NCI-H524 (cell line): ENCODE measurements around the gene C9.
"Not testable (repeated sequence)": the region's sequence is repeated elsewhere in the genome, so short reads cannot be mapped to it uniquely, and the experiment has no call there.

ENCODE experiments used
- DNase-seq, 2 experiments: peaks; one replicate each; lab custom pipeline; 2025; lab: John Stamatoyannopoulos, UW

Gene C9

DNA sequence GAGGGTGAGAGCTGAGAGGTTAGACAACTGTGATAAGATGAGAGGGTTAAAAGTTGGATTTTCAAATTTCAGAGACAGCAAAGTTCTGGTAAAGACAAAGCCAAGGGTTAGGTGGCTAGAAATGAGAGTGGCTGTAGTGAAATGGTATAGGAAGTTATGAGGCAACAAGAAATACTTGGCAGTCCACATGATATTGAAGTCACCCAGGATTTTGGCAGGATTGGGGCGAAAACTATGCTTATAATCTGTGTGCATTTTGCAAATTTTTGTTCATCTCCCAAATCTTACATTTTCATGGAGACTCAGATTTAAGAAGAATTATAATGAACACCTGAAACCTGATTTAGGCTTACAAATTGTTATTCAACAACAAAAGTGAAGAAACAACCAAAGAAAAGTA lies 35.6 kb downstream of the C9 start:
- DNase-seq, result no peak

DNA sequence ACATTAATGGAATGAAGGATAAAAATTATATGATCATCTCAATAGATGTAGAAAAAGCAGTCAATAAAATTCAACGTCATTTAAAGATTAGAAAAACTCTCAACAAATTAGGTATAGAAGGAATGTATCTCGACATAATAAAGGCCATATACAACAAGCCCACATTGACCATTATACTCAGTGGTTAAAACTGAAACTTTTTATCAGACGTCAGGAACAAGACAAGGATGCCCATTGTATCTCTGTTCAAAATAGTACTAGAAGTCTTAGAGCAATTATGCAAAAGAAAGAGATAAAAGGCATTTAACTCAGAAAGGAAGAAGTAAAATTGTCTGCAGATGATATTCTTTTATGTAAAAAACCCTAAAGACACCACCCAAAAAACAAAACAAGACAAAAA lies 40.8 kb downstream of the C9 start:
- DNase-seq, result no peak

- DNase-seq, result no peak
Measured at GRCh38 chr5:39319395-39319794, 44.9 kb downstream of the C9 start.

DNA sequence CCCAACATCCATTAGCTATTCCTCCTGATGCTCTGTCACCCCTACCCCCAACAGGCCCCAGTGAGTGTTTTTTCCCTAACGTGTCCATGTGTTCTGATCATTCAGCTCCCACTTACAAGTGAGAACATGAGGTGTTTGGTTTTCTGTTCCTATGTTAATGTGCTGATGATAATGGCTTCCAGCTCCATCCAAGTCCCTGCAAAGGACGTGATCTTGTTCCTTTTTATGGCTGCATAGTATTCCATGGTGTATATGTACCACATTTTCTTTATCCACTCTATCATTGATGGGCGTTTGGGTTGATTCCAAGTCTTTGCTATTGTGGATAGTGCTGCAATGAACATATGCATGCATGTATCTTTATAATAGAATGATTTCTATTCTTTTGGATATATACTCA lies 47.8 kb downstream of the C9 start:
- DNase-seq, result not testable (repeated sequence)

- DNase-seq, result no peak
Measured at GRCh38 chr5:39315995-39316394, 48.3 kb downstream of the C9 start.

DNA sequence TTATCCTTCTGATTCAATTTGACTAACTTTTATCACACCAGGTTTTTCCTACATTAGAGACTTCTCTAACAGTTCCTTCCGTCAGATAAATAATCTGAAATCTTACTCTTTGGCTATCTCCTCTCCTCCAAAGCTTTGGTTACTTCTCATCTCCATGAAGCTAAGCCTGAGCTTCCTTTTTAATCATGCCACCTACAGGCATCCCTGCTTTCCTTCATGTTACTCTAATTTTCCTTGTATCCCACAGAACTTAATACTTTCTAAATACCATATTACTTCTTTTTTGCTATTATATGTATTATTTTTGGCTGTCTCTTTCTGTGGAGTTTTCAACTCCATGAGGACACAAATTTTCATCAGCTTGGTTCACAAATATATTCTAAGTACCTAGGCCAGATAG lies 49.7 kb downstream of the C9 start:
- DNase-seq, result no peak

DNA sequence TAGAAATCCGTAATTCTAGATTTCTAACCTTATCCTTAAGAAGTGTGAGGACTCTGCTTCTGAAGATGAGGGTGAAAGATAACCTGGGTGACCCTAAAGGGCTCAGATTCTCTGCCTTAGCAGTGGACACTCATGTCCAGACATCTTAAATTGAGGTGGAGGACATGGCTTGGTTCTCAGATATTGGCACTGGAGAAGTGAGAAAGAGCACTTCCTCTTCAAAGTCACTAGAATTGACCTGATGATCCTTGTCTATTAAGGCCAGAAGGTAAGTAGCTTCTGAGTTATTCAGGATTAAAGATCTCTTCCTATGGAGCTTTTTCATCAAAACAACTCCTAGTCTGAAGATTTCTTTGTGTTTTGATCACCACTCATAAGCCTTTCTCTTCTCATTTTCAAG lies 54.8 kb downstream of the C9 start:
- no peak for DNase-seq

DNA sequence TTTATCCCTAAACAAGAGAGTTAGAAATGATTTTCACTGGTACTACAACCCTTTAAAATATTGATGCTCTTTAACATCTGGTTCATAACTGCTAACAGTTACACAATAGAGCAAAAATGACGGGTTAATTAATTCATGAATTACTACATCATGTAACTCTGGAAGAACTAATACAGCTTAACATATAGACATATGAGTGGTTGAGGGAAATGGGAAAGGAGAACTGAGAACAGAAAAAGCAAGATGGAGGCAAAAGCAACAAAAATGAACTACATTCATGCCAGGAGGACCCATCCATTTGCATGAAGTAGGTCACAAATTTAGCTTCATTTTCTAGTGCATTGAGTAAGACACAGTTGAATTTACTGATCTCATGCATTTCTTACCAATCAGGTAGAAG lies 61.8 kb downstream of the C9 start:
- DNase-seq, result no peak

DNA sequence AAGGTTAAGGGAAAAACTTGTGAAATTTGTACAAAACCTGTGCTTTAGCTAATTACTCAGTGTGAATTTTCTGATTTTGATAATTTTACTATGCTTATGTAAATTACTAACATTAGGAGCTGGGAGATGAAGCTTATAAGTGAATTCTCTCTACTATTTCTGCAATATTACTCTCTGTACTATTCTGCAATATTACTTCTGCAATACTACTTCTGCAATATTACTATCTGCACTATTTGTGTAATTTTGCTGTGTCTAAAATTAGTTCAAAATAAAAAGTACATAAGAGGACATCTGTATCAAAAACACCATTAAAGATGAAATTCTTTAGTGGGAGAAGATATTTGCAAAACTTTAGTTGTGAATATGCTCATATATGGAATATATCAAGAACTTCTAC lies 62.9 kb downstream of the C9 start:
- DNase-seq, result no peak

DNA sequence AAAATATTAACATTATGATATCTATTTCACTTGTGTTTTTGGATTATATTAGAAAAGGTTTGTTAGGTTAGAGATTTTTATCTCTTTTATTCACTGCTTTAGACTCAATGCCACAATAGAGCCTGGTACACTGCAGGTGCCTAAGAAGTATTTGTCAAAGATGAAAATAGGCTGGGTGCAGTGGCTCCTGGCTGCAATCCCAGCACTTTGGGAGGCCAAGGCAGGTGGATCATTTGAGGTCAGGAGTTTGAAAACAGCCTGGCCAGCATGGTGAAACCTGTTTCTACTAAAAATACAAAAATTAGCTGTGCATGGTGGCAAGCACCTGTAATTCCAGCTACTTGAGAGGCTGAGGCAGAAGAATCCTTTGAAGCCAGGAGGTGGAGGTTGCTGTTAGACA lies 64.3 kb downstream of the C9 start:
- DNase-seq, result no peak

GRCh38 chr5:39294736-39295135 lies 69.6 kb downstream of the C9 start:
- no peak for DNase-seq

- no peak for DNase-seq
Measured at GRCh38 chr5:39284552-39284951, 79.7 kb downstream of the C9 start.

- DNase-seq, result peak; percentile 3 to 60
Measured at GRCh38 chr5:39283231-39283818, 81.0 kb downstream of the C9 start.

GRCh38 chr5:39282561-39282960 lies 81.7 kb downstream of the C9 start:
- no peak for DNase-seq

GRCh38 chr5:39275865-39276264 lies 88.4 kb downstream of the C9 start:
- not testable (repeated sequence) for DNase-seq

DNA sequence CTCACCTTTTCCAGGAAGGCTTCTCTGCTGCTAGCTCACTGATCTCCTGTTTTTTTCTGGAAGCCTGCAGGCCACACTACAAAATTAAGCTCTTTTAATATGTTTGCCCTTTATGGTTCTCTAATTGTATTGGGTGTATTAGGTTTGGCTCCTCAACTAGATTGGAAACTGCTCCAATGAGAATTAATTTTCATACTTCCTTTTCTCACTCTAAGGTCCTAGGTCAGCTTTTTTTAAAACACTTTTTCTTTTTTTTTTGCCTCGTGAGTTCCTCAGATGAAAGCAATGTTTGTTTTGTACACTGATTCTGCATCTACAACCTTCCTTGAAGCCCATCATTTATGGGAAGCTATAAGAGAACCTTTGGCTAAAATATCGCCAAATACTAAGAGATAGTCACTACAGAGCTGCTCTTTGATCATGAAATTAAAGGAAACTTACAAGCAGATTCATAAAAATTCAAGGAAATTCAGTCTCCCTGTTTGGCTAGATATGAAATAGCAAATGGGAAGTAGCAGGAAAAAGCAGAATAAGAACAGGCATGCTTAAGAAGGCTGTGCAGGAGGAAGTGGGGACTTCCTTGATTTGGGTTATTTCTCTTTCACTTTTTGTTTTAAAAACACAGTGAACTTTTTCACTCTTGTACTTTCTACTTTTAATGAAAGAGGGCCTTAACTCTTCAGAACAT lies 89.8 kb downstream of the C9 start:
- DNase-seq, result no peak

GRCh38 chr5:39273314-39273954 lies 90.9 kb downstream of the C9 start:
- DNase-seq, result no peak

GRCh38 chr5:39272869-39273231 lies 91.4 kb downstream of the C9 start:
- DNase-seq, result not testable (repeated sequence)

DNA sequence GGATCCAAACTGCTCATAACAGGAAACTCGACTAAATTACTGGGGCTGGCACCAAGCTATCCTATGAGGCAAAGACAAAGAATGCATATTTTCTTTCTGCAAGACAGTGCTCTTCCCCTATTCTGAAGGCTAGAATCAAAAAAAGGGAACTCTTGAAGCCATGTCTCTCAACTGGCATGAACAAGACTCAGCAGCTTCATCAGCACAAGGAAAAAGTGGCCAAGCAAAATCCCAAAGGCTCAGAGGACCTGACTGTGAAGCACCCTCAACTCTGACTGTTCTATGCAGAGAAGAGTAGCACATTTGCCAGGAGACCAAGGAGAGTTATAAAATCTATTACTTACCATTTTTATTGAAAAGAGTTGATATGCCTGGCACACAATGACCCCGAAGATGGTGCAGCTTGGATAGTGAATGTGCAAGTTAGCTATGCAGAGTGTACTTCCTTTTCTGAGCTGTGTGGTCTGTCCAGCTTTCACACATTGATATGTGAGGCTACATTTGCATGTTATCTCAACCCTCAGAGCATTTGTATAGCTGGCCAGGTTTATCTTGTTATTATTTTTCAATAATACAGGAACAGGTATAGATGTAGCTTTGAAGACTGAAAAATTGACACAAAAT lies 94.0 kb downstream of the C9 start:
- DNase-seq, result no peak

DNA sequence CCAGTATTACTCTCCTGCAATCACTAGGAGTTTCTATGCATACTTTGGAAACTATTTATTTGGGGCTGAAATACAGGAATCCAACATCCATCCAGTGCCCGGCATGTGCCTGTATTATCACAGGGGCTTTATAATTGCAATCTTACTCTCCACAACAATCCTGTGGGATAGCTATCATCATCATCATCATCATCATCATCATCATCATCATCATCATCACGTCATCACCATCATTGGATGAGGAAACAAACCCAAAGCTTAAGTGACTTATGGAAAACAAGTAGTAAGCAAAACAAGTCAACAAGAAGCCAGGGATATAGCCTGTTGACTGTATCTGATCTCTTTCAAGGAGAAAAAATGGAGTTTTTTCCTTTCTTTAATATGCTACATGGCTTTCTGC lies 97.1 kb downstream of the C9 start:
- no peak for DNase-seq

GRCh38 chr5:39266442-39266841 lies 97.9 kb downstream of the C9 start:
- DNase-seq, result no peak

GRCh38 chr5:39264528-39264927 lies 99.8 kb downstream of the C9 start:
- DNase-seq, result no peak

- DNase-seq, result no peak
Measured at GRCh38 chr5:39262981-39263380, 101.3 kb downstream of the C9 start.
